H9 (cell line): ENCODE data around the gene CAMTA1. TPM values are rescaled to one million over a fixed set of nuclear protein-coding genes. Genes with fewer than 3 reads are reported as not detected.

Experiments
- DNase-seq: peaks from one replicate; pipeline ENCODE4 v3.0.0-alpha.2; 2017
- H2AFZ ChIP-seq: one replicate; pipeline ENCODE4 v1.6.1; 2013; ENCODE audit warnings: mild to moderate bottlenecking, low read length, control low read depth, moderate library complexity
- H2AK5ac ChIP-seq: 2 replicates; pipeline ENCODE4 v1.6.1; 2013; ENCODE audit warnings: low read length, control low read depth, mixed read lengths; ENCODE audit not compliant: insufficient read length
- H2BK120ac ChIP-seq: one replicate; pipeline ENCODE4 v1.6.1; 2013; ENCODE audit warnings: low read depth, mild to moderate bottlenecking, low read length, control low read depth, inconsistent platforms; ENCODE audit not compliant: poor library complexity, severe bottlenecking
- H2BK12ac ChIP-seq: 2 replicates; pipeline ENCODE4 v1.6.1; 2013; ENCODE audit warnings: low read length, control low read depth, mixed read lengths, low read depth; ENCODE audit not compliant: insufficient read length
- H2BK15ac ChIP-seq: 2 replicates; pipeline ENCODE4 v1.6.1; 2013; ENCODE audit warnings: low read depth, low read length, control low read depth
- H2BK20ac ChIP-seq: one replicate; pipeline ENCODE4 v1.6.1; 2013; ENCODE audit warnings: low read depth, mild to moderate bottlenecking, low read length, control low read depth, inconsistent platforms; ENCODE audit not compliant: poor library complexity, severe bottlenecking
- H2BK5ac ChIP-seq: 2 replicates; pipeline ENCODE4 v1.6.1; 2013; ENCODE audit warnings: low read length, control low read depth, mixed read lengths; ENCODE audit not compliant: insufficient read length
- H3K14ac ChIP-seq: 2 replicates; pipeline ENCODE4 v1.6.1; 2013; ENCODE audit warnings: low read length, control low read depth; ENCODE audit not compliant: insufficient read depth
- H3K18ac ChIP-seq: 2 replicates; pipeline ENCODE4 v1.6.1; 2013; ENCODE audit warnings: low read depth, mild to moderate bottlenecking, mixed read lengths, low read length, control low read depth; ENCODE audit not compliant: insufficient read length
- H3K23ac ChIP-seq: 2 replicates; pipeline ENCODE4 v1.6.1; 2013; ENCODE audit warnings: low read length, control low read depth, mixed read lengths, low read depth; ENCODE audit not compliant: insufficient read length
- H3K23me2 ChIP-seq: 2 replicates; pipeline ENCODE4 v1.6.1; 2013; ENCODE audit warnings: low read depth, mild to moderate bottlenecking, mixed read lengths, low read length, control low read depth; ENCODE audit not compliant: insufficient read length, poor library complexity, severe bottlenecking
- H3K27ac ChIP-seq: 2 replicates; pipeline ENCODE4 v1.5.1; 2013; ENCODE audit warnings: low read length, control low read depth, mixed read lengths, low read depth; ENCODE audit not compliant: insufficient read length
- H3K27me3 ChIP-seq: 2 replicates; pipeline ENCODE4 v1.6.1; 2013; ENCODE audit warnings: low read length, control low read depth, inconsistent platforms; ENCODE audit not compliant: insufficient read depth
- H3K4ac ChIP-seq: 2 replicates; pipeline ENCODE4 v1.6.1; 2013; ENCODE audit warnings: low read depth, mild to moderate bottlenecking, control low read depth, inconsistent platforms, low read length, moderate library complexity
- H3K4me1 ChIP-seq: 2 replicates; pipeline ENCODE4 v1.6.1; 2013; ENCODE audit warnings: low read length, control low read depth, inconsistent platforms; ENCODE audit not compliant: insufficient read depth
- H3K4me2 ChIP-seq: 2 replicates; pipeline ENCODE4 v1.6.1; 2013; ENCODE audit warnings: low read length, control low read depth, mixed read lengths; ENCODE audit not compliant: insufficient read length, insufficient read depth
- H3K56ac ChIP-seq: 2 replicates; pipeline ENCODE4 v1.6.1; 2013; ENCODE audit warnings: low read depth, mild to moderate bottlenecking, mixed read lengths, low read length, control low read depth; ENCODE audit not compliant: insufficient read length
- H3K79me1 ChIP-seq: 2 replicates; pipeline ENCODE4 v1.6.1; 2013; ENCODE audit warnings: low read depth, mild to moderate bottlenecking, moderate library complexity, low read length, control low read depth, inconsistent platforms; ENCODE audit not compliant: insufficient read depth, poor library complexity, severe bottlenecking
- H3K79me2 ChIP-seq: 2 replicates; pipeline ENCODE4 v1.6.1; 2013; ENCODE audit warnings: low read length, control low read depth, inconsistent platforms; ENCODE audit not compliant: insufficient read depth
- H3K9ac ChIP-seq: 2 replicates; pipeline ENCODE4 v1.6.1; 2013; ENCODE audit warnings: low read length, control low read depth, mixed read lengths; ENCODE audit not compliant: insufficient read length; ENCODE audit errors: extremely low read depth
- H3K9me3 ChIP-seq: one replicate; pipeline ENCODE4 v1.6.1; 2013; ENCODE audit warnings: low read depth, low read length, inconsistent platforms; ENCODE audit not compliant: control insufficient read depth
- H3T11ph ChIP-seq: one replicate; pipeline ENCODE4 v1.6.1; 2013; ENCODE audit warnings: mild to moderate bottlenecking, low read length, control low read depth, inconsistent platforms
- H4K20me1 ChIP-seq: one replicate; pipeline ENCODE4 v1.6.1; 2013; ENCODE audit not compliant: control insufficient read depth, insufficient read length, insufficient read depth
- H4K5ac ChIP-seq: 2 replicates; pipeline ENCODE4 v1.6.1; 2013; ENCODE audit warnings: low read depth, mild to moderate bottlenecking, mixed read lengths, low read length, control low read depth; ENCODE audit not compliant: insufficient read length
- H4K8ac ChIP-seq: replicated peaks from 2 replicates; pipeline ENCODE4 v1.6.1; 2013; ENCODE audit warnings: low read length, control low read depth, mixed read lengths, low read depth; ENCODE audit not compliant: insufficient read length
- H4K91ac ChIP-seq: 2 replicates; pipeline ENCODE4 v1.6.1; 2013; ENCODE audit warnings: low read depth, mild to moderate bottlenecking, moderate library complexity, mixed read lengths, low read length, control low read depth; ENCODE audit not compliant: insufficient read length
- H3K27ac Mint-ChIP-seq, 3 experiments: 2 replicates in 2 of 3; 3 replicates in 1 of 3; pipeline ENCODE4 v1.8.0; 2020 to 2021; ENCODE audit warnings: mixed read lengths in 3 of 3, mild to moderate bottlenecking in 1 of 3, moderate library complexity in 1 of 3
- H3K27me3 Mint-ChIP-seq: 2 replicates; pipeline ENCODE4 v1.8.0; 2021; ENCODE audit warnings: low read depth, mild to moderate bottlenecking, moderate library complexity, mixed read lengths
- H3K36me3 Mint-ChIP-seq, 3 experiments: 2 replicates in 2 of 3; 3 replicates in 1 of 3; pipeline ENCODE4 v1.8.0; 2020 to 2021; ENCODE audit warnings: low read depth in 3 of 3, mixed read lengths in 3 of 3; ENCODE audit not compliant: insufficient read depth in 1 of 3
- H3K4me1 Mint-ChIP-seq, 2 experiments: 2 replicates each; pipeline ENCODE4 v1.8.0; 2020; ENCODE audit warnings: mixed read lengths in 2 of 2
- H3K4me3 Mint-ChIP-seq, 2 experiments: 2 replicates in 1 of 2; 3 replicates in 1 of 2; pipeline ENCODE4 v1.8.0; 2020 to 2021; ENCODE audit warnings: mild to moderate bottlenecking in 2 of 2, mixed read lengths in 2 of 2, moderate library complexity in 1 of 2
- H3K9me3 Mint-ChIP-seq, 2 experiments: 2 replicates in 1 of 2; 3 replicates in 1 of 2; pipeline ENCODE4 v1.8.0; 2020; ENCODE audit warnings: mild to moderate bottlenecking in 2 of 2, mixed read lengths in 2 of 2, moderate library complexity in 1 of 2
- WGBS: extraction: QIAGEN DNeasy Blood & Tissue Kit; methylation state at CpG from one replicate; pipeline ENCODE4 v1.1.7; 2013; ENCODE audit warnings: missing lambda C conversion rate, low lambda C conversion rate, mixed read lengths; ENCODE audit not compliant: insufficient read length; ENCODE audit errors: extremely low coverage; 5-methylcytosine and 5-hydroxymethylcytosine counted together
- total RNA-seq: library from RNA; stranded (reverse); gene quantifications from 2 replicates; pipeline ENCODE4 v1.2.1, GENCODE V29; 2021
- TF ChIP-seq, protein P1 (sequence below): fragments of 200-600 bp; sonication (generic); conservative IDR thresholded peaks from 3 replicates; pipeline ENCODE4 v1.8.0; 2021; ENCODE audit warnings: antibody characterized with exemption, mild to moderate bottlenecking

Gene CAMTA1
- total RNA-seq, 1 experiment from 2014 or later = 115 TPM

DNA sequence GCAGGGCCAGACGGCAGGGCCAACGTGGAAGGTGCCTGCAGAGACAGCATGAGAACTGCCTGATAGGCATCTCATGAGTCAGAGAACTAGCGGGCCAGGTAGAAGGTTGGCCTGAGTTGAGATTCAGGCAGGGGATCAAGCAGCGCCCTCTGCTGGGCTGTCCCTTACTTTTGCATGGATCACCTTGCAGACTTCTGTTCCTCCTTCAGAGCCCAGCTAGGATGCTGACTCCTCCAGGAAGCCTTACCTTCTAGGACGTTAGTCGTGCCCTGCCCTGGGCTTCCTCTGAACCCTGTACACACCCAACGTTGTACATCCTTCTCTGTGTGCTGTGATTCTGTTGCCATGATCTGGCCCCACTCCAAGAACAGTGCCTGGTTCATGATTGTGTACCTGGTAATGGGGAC is 754.5 kb downstream of the CAMTA1 start:
- no peak overlapping the region for H4K91ac ChIP-seq
- H3T11ph ChIP-seq = no peak overlapping the region
- H3K4me2 ChIP-seq = no peak overlapping the region
- H3K79me2 ChIP-seq = no peaks in the 10 kb centered on the region
- H2AK5ac ChIP-seq = no peak overlapping the region
- peaks cover 6% of the 10 kb centered on the region for H3K27me3 Mint-ChIP-seq
- peaks cover 46 to 59% of the 10 kb centered on the region in 2 experiments for H3K4me1 Mint-ChIP-seq
- DNase-seq = peak; percentile 90
- no peak overlapping the region for H2BK15ac ChIP-seq
- H3K79me1 ChIP-seq = no peaks in the 10 kb centered on the region
- no peaks in the 10 kb centered on the region for H3K9me3 ChIP-seq
- no peak overlapping the region for H2AFZ ChIP-seq
- no peak overlapping the region for H2BK5ac ChIP-seq
- H2BK20ac ChIP-seq = no peak overlapping the region
- H3K9ac ChIP-seq = no peak overlapping the region
- no peak overlapping the region for H4K8ac ChIP-seq
- H4K5ac ChIP-seq = no peak overlapping the region
- peaks cover 0 to 4% of the 10 kb centered on the region in 2 experiments; a peak in 1 of 5 replicates for H3K9me3 Mint-ChIP-seq
- no peaks in the 10 kb centered on the region for H3K27me3 ChIP-seq
- WGBS = no CpG with 5 or more reads among the region's 7 CpGs
- H3K27ac Mint-ChIP-seq = no peak overlapping the region; a peak in 1 of 7 replicates
- H3K18ac ChIP-seq = no peak overlapping the region
- no peak overlapping the region for H2BK120ac ChIP-seq
- no peaks in the 10 kb centered on the region for H4K20me1 ChIP-seq
- H3K4me3 Mint-ChIP-seq = no peak overlapping the region
- H3K56ac ChIP-seq = no peak overlapping the region
- H3K4me1 ChIP-seq = peaks cover 13% of the 10 kb centered on the region; the same call in 1 of the 2 replicates
- no peaks in the 10 kb centered on the region for H3K36me3 Mint-ChIP-seq
- H3K4ac ChIP-seq = no peak overlapping the region
- no peak overlapping the region for H3K23ac ChIP-seq
- no peak overlapping the region for H3K14ac ChIP-seq
- no peaks in the 10 kb centered on the region for H3K23me2 ChIP-seq
- TF ChIP-seq, protein P1, sequence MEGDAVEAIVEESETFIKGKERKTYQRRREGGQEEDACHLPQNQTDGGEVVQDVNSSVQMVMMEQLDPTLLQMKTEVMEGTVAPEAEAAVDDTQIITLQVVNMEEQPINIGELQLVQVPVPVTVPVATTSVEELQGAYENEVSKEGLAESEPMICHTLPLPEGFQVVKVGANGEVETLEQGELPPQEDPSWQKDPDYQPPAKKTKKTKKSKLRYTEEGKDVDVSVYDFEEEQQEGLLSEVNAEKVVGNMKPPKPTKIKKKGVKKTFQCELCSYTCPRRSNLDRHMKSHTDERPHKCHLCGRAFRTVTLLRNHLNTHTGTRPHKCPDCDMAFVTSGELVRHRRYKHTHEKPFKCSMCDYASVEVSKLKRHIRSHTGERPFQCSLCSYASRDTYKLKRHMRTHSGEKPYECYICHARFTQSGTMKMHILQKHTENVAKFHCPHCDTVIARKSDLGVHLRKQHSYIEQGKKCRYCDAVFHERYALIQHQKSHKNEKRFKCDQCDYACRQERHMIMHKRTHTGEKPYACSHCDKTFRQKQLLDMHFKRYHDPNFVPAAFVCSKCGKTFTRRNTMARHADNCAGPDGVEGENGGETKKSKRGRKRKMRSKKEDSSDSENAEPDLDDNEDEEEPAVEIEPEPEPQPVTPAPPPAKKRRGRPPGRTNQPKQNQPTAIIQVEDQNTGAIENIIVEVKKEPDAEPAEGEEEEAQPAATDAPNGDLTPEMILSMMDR = peak; percentile 87
- no peak overlapping the region for H2BK12ac ChIP-seq
- H3K27ac ChIP-seq = no peak overlapping the region
